Neuronal stem cell (in vitro differentiated cells): ENCODE data around the gene DDX42.

Source experiments
- DNase-seq: peaks from one replicate; pipeline ENCODE4 v3.0.0-alpha.2; 2013; ENCODE audit warnings: low spot score
- H2AFZ ChIP-seq: one replicate; pipeline ENCODE4 v1.6.1; 2013; ENCODE audit warnings: mild to moderate bottlenecking, low read length, inconsistent platforms
- H2AK5ac ChIP-seq: 2 replicates; pipeline ENCODE4 v1.6.1; 2013; ENCODE audit warnings: low read depth, mild to moderate bottlenecking, inconsistent platforms, low read length, moderate library complexity, mixed read lengths
- H2BK120ac ChIP-seq: 2 replicates; pipeline ENCODE4 v1.6.1; 2013; ENCODE audit warnings: low read depth, mild to moderate bottlenecking, inconsistent platforms, low read length, moderate library complexity, mixed read lengths
- H2BK12ac ChIP-seq: one replicate; pipeline ENCODE4 v1.6.1; 2013; ENCODE audit warnings: low read length, inconsistent platforms
- H2BK15ac ChIP-seq: 2 replicates; pipeline ENCODE4 v1.6.1; 2013; ENCODE audit warnings: mild to moderate bottlenecking, low read length, inconsistent platforms, mixed read lengths
- H2BK5ac ChIP-seq: one replicate; pipeline ENCODE4 v1.6.1; 2013; ENCODE audit warnings: inconsistent platforms, mild to moderate bottlenecking, low read length, moderate library complexity
- H3K14ac ChIP-seq: one replicate; pipeline ENCODE4 v1.6.1; 2013; ENCODE audit warnings: low read length, inconsistent platforms
- H3K18ac ChIP-seq: 2 replicates; pipeline ENCODE4 v1.6.1; 2013; ENCODE audit warnings: low read length, inconsistent platforms
- H3K23ac ChIP-seq: 2 replicates; pipeline ENCODE4 v1.6.1; 2013; ENCODE audit warnings: low read depth, mild to moderate bottlenecking, mixed read lengths, low read length, inconsistent platforms; ENCODE audit not compliant: poor library complexity
- H3K27ac ChIP-seq: replicated peaks from 3 replicates; pipeline ENCODE4 v1.5.1; 2013; ENCODE audit warnings: low read length, inconsistent platforms
- H3K27me3 ChIP-seq, 3 experiments: 2 replicates each; pipeline ENCODE4 v1.6.1; 2013; ENCODE audit warnings: low read length in 3 of 3, mild to moderate bottlenecking in 2 of 3, inconsistent platforms in 1 of 3, low read depth in 1 of 3, mixed read lengths in 1 of 3, moderate library complexity in 1 of 3; ENCODE audit not compliant: control insufficient read depth in 3 of 3, insufficient read depth in 3 of 3
- H3K36me3 ChIP-seq, 2 donors: replicated peaks in 1 of 2; 2 replicates each; pipeline ENCODE4 v1.6.1; 2013; ENCODE audit warnings: low read length in 2 of 2; ENCODE audit not compliant: control insufficient read depth in 2 of 2, insufficient read depth in 2 of 2
- H3K4ac ChIP-seq: 2 replicates; pipeline ENCODE4 v1.6.1; 2013; ENCODE audit warnings: inconsistent platforms, mild to moderate bottlenecking, low read length, moderate library complexity
- H3K4me1 ChIP-seq, 2 donors: 1 replicate in 1 of 2; 2 replicates in 1 of 2; pipeline ENCODE4 v1.6.1; 2013; ENCODE audit warnings: low read length in 2 of 2, low read depth in 1 of 2; ENCODE audit not compliant: control insufficient read depth in 2 of 2, insufficient read depth in 1 of 2
- H3K4me2 ChIP-seq: one replicate; pipeline ENCODE4 v1.6.1; 2013; ENCODE audit warnings: mild to moderate bottlenecking, low read length, inconsistent platforms; ENCODE audit not compliant: insufficient read depth, poor library complexity, severe bottlenecking
- H3K4me3 ChIP-seq, 2 donors: 2 replicates each; pipeline ENCODE4 v1.5.1; 2013; ENCODE audit warnings: low read length in 2 of 2, mild to moderate bottlenecking in 2 of 2, inconsistent platforms in 1 of 2, moderate library complexity in 1 of 2
- H3K79me1 ChIP-seq: one replicate; pipeline ENCODE4 v1.6.1; 2013; ENCODE audit warnings: low read depth, mild to moderate bottlenecking, inconsistent platforms, low read length, moderate library complexity
- H3K9ac ChIP-seq: one replicate; pipeline ENCODE4 v1.6.1; 2013; ENCODE audit warnings: mild to moderate bottlenecking, low read depth, low read length, inconsistent platforms; ENCODE audit not compliant: poor library complexity
- H3K9me3 ChIP-seq, 2 donors: replicated peaks in 1 of 2; 2 replicates each; pipeline versions ENCODE3 to v1.6.1; 2013; ENCODE audit warnings: low read length in 2 of 2, mild to moderate bottlenecking in 2 of 2, inconsistent platforms in 1 of 2, low read depth in 1 of 2, mixed read lengths in 1 of 2, moderate library complexity in 1 of 2; ENCODE audit not compliant: control insufficient read depth in 2 of 2, insufficient read depth in 1 of 2
- H4K8ac ChIP-seq: one replicate; pipeline ENCODE4 v1.6.1; 2013; ENCODE audit warnings: low read depth, mild to moderate bottlenecking, inconsistent platforms, low read length, moderate library complexity
- H4K91ac ChIP-seq: one replicate; pipeline ENCODE4 v1.6.1; 2013; ENCODE audit warnings: low read length, low read depth, mild to moderate bottlenecking, inconsistent platforms; ENCODE audit not compliant: poor library complexity
- WGBS, 2 donors: extraction: QIAGEN DNeasy Blood & Tissue Kit; methylation state at CpG; one replicate each; pipeline ENCODE4 v1.1.7; 2013; ENCODE audit warnings: missing lambda C conversion rate in 2 of 2, mixed read lengths in 1 of 2; ENCODE audit not compliant: insufficient read length in 2 of 2, insufficient replicate concordance in 1 of 2; ENCODE audit errors: extremely low coverage in 2 of 2; 5-methylcytosine and 5-hydroxymethylcytosine counted together

Gene DDX42

DNA sequence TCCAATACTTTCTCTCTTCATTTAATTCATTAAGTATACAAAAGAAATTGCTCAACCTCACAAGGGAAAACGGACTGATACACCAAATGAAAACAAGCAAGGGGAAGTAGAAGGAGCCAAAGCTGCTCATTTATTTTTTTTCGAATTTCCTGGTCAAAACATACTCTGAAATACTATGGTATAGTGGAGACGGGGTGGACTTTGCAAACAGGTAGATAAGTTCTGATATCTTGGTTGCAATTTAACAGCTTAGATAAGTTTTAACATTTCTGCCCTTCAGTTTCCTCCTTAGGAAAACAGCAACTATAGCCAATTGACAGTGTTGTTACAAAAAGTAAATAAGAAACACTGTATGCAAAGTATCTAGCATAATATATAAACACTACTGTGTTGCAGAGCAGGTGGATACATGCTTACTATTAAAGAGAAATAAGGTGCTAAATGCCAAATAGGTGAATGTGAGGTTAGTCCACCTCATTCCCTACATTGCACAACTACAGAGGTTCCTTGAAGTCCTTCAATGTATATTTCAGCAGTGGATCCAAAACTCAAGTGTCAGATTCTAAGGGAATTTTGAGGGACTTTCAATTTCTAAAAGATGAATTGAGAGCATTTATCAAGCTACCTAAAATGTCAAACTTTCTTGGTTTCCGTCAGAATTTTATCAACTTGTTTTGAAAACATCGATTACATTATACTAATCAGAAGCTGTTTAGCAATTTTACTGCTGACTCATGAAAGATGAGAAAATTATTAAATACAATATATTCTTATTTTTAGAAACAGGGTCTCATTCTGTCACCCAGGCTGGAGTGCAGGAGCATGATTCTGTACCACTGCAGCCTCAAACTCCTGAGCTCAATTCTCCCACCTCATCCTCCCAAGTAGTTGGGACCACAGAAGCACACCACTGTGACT, 11.6 kb upstream of the DDX42 start:
- Histone ChIP-seq H3K27ac (no peak overlapping the region), H2AFZ (no peak overlapping the region), H3K18ac (no peak overlapping the region), H3K23ac (no peak overlapping the region), H4K8ac (no peak overlapping the region), H2BK12ac (no peak overlapping the region), H3K4me3 (no peak overlapping the region), H2BK5ac (no peak overlapping the region), H3K4me2 (no peak overlapping the region), H3K4ac (no peak overlapping the region), H2BK15ac (no peak overlapping the region), H3K14ac (no peak overlapping the region), H3K4me1 (no peaks in the 10 kb centered on the region), H3K36me3 (peaks cover 24 to 85% of the 10 kb centered on the region in 2 donors), H4K91ac (no peak overlapping the region), H2BK120ac (no peak overlapping the region), H3K79me1 (peaks cover 2% of the 10 kb centered on the region), H3K27me3 (no peaks in the 10 kb centered on the region), H3K9me3 (no peaks in the 10 kb centered on the region), H2AK5ac (no peak overlapping the region), H3K9ac (no peak overlapping the region)
- no CpG with 5 or more reads among the region's 5 CpGs for WGBS, 2 donors
- no peak for DNase-seq

GRCh38 chr17:63764716-63765115, 9.3 kb upstream of the DDX42 start:
- Histone ChIP-seq H3K27me3 (no peaks in the 10 kb centered on the region), H4K8ac (no peak overlapping the region), H3K4ac (no peak overlapping the region), H2BK5ac (no peak overlapping the region), H3K4me1 (no peaks in the 10 kb centered on the region), H3K4me2 (no peak overlapping the region), H4K91ac (no peak overlapping the region), H3K14ac (no peak overlapping the region), H3K4me3 (no peak overlapping the region), H3K23ac (no peak overlapping the region), H3K9me3 (no peaks in the 10 kb centered on the region), H3K79me1 (peaks cover 2% of the 10 kb centered on the region), H2BK12ac (no peak overlapping the region), H2AK5ac (no peak overlapping the region), H3K18ac (no peak overlapping the region), H2AFZ (no peak overlapping the region), H3K9ac (no peak overlapping the region), H2BK120ac (no peak overlapping the region), H3K36me3 (peaks cover 18 to 86% of the 10 kb centered on the region in 2 donors), H2BK15ac (no peak overlapping the region), H3K27ac (no peak overlapping the region)
- no peak for DNase-seq
- no CpG with 5 or more reads among the region's 4 CpGs for WGBS, 2 donors

- Histone ChIP-seq H3K79me1 (peaks cover 2% of the 10 kb centered on the region), H2BK12ac (no peak overlapping the region), H3K4me3 (no peak overlapping the region), H3K4ac (no peak overlapping the region), H2BK15ac (no peak overlapping the region), H3K14ac (no peak overlapping the region), H2BK5ac (no peak overlapping the region), H3K9me3 (no peaks in the 10 kb centered on the region), H3K23ac (no peak overlapping the region), H3K9ac (no peak overlapping the region), H2BK120ac (no peak overlapping the region), H2AK5ac (no peak overlapping the region), H4K91ac (no peak overlapping the region), H3K27me3 (no peaks in the 10 kb centered on the region), H3K18ac (no peak overlapping the region), H3K36me3 (peaks cover 15 to 76% of the 10 kb centered on the region in 2 donors), H3K4me2 (no peak overlapping the region), H2AFZ (no peak overlapping the region), H4K8ac (no peak overlapping the region), H3K27ac (no peak overlapping the region), H3K4me1 (no peaks in the 10 kb centered on the region)
- DNase-seq, result no peak
Observed at GRCh38 chr17:63766754-63767153, 7.2 kb upstream of the DDX42 start.

- no peak overlapping the region for H3K23ac ChIP-seq
- no peak overlapping the region for H3K14ac ChIP-seq
- H4K91ac ChIP-seq, result no peak overlapping the region
- no peak overlapping the region for H4K8ac ChIP-seq
- DNase-seq, result no peak
- no peak overlapping the region for H3K9ac ChIP-seq
- H3K27ac ChIP-seq, result no peak overlapping the region
- no peaks in the 10 kb centered on the region for H3K9me3 ChIP-seq
- WGBS, 2 donors, result no CpG with 5 or more reads among the region's 7 CpGs
- H2BK12ac ChIP-seq, result no peak overlapping the region
- H2BK5ac ChIP-seq, result no peak overlapping the region
- H2BK15ac ChIP-seq, result no peak overlapping the region
- no peak overlapping the region for H2BK120ac ChIP-seq
- H3K79me1 ChIP-seq, result peaks cover 2% of the 10 kb centered on the region
- no peak overlapping the region for H2AFZ ChIP-seq
- H3K18ac ChIP-seq, result no peak overlapping the region
- peaks cover 3 to 59% of the 10 kb centered on the region in 2 donors for H3K36me3 ChIP-seq
- no peak overlapping the region for H3K4me3 ChIP-seq
- no peak overlapping the region for H2AK5ac ChIP-seq
- H3K4me1 ChIP-seq, result no peaks in the 10 kb centered on the region
- H3K27me3 ChIP-seq, result no peaks in the 10 kb centered on the region
- H3K4ac ChIP-seq, result no peak overlapping the region
- no peak overlapping the region for H3K4me2 ChIP-seq
Observed at GRCh38 chr17:63768433-63768832, 5.5 kb upstream of the DDX42 start.
